Colonic mucosa (tissue), 4 donors: ENCODE measurements around the gene ANAPC10. TPM values are rescaled to one million over a fixed set of nuclear protein-coding genes. Genes with fewer than 3 reads are reported as not detected.

Source experiments
- DNase-seq: peaks from one replicate; pipeline ENCODE4 v3.0.0-alpha.2; 2020
- H3K27ac ChIP-seq: fragments of 200-600 bp; one replicate; pipeline ENCODE4 v1.8.0; 2021
- H3K27me3 ChIP-seq: fragments of 200-600 bp; one replicate; pipeline ENCODE4 v1.8.0; 2021
- H3K36me3 ChIP-seq: fragments of 200-600 bp; one replicate; pipeline ENCODE4 v1.8.0; 2021
- H3K4me1 ChIP-seq: fragments of 200-600 bp; one replicate; pipeline ENCODE4 v1.8.0; 2021; ENCODE audit warnings: mild to moderate bottlenecking
- H3K4me3 ChIP-seq: fragments of 200-600 bp; one replicate; pipeline ENCODE4 v1.8.0; 2021
- H3K9ac ChIP-seq, 2 donors: one replicate each; pipeline ENCODE4 v1.7.0; 2013; ENCODE audit warnings: control low read depth in 2 of 2, low read depth in 2 of 2, low read length in 2 of 2
- H3K9me3 ChIP-seq: fragments of 200-600 bp; one replicate; pipeline ENCODE4 v1.8.0; 2021
- CTCF ChIP-seq: fragments of 200-600 bp; IDR thresholded peaks from one replicate; pipeline ENCODE4 v1.8.0; 2022; ENCODE audit warnings: antibody characterized with exemption, mild to moderate bottlenecking
- intact Hi-C: fragments of 100-400 bp; cut with DNase I; formaldehyde crosslinking; loops from one replicate; pipeline ENCODE4 v1.14.1; 2022
- total RNA-seq, 2 donors: library from RNA; stranded (reverse); fragmentation: NEBNext Ultra II Directional in 1 of 2; extraction: Animal tissue kit (Norgen Biotek cat#: 25700) in 1 of 2; gene quantifications; one replicate each; pipeline ENCODE4 v1.2.1, GENCODE V29; 2021
- donor health status: healthy.
- donor health status: DM: no; HTN: no; CAD: no.
- donor health status: DM: no; HTN: no; CAD: no.

ANAPC10 gene
- total RNA-seq, 2 donors from 2014 or later, result 12.7 to 12.8 TPM

- Histone ChIP-seq H3K27ac (no peak overlapping the region), H3K27me3 (no peaks in the 10 kb centered on the region), H3K9me3 (no peaks in the 10 kb centered on the region), H3K4me3 (no peak overlapping the region), H3K9ac (no peak overlapping the region), H3K36me3 (no peaks in the 10 kb centered on the region), H3K4me1 (peaks cover 7% of the 10 kb centered on the region)
- intact Hi-C loops, result no loop called here
- TF ChIP-seq CTCF, result no peak
- DNase-seq, result no peak
Measured at GRCh38 chr4:145093638-145094037, 4.4 kb downstream of the ANAPC10 start.

- Histone ChIP-seq H3K27ac (no peak overlapping the region), H3K4me3 (no peak overlapping the region), H3K27me3 (no peaks in the 10 kb centered on the region), H3K9ac (no peak overlapping the region), H3K9me3 (no peaks in the 10 kb centered on the region), H3K4me1 (no peaks in the 10 kb centered on the region), H3K36me3 (no peaks in the 10 kb centered on the region)
- TF ChIP-seq CTCF, result no peak
- intact Hi-C loops, result no loop called here
- DNase-seq, result no peak
Measured at GRCh38 chr4:145090380-145090779, 7.6 kb downstream of the ANAPC10 start.

GRCh38 chr4:145083891-145084605 is 13.9 kb downstream of the ANAPC10 start:
- Histone ChIP-seq H3K4me3 (no peak overlapping the region), H3K9ac (no peak overlapping the region), H3K9me3 (no peaks in the 10 kb centered on the region), H3K27ac (no peak overlapping the region), H3K4me1 (no peaks in the 10 kb centered on the region), H3K36me3 (no peaks in the 10 kb centered on the region), H3K27me3 (no peaks in the 10 kb centered on the region)
- no peak for TF ChIP-seq CTCF
- no peak for DNase-seq
- intact Hi-C loops, result no loop called here

- Histone ChIP-seq H3K36me3 (no peaks in the 10 kb centered on the region), H3K9ac (no peak overlapping the region), H3K27me3 (no peaks in the 10 kb centered on the region), H3K27ac (no peak overlapping the region), H3K4me1 (no peaks in the 10 kb centered on the region), H3K4me3 (no peak overlapping the region), H3K9me3 (no peaks in the 10 kb centered on the region)
- no peak for DNase-seq
- TF ChIP-seq CTCF, result no peak
- intact Hi-C loops, result no loop called here
Measured at GRCh38 chr4:145081756-145082155, 16.2 kb downstream of the ANAPC10 start.

GRCh38 chr4:145076469-145076855 is 21.5 kb downstream of the ANAPC10 start:
- intact Hi-C loops, result no loop called here
- H3K4me3 ChIP-seq, result no peak overlapping the region
- no peaks in the 10 kb centered on the region for H3K4me1 ChIP-seq
- no peak overlapping the region for H3K27ac ChIP-seq
- no peak for DNase-seq
- TF ChIP-seq CTCF, result no peak
- H3K9ac ChIP-seq, result no peak overlapping the region
- no peaks in the 10 kb centered on the region for H3K9me3 ChIP-seq
- H3K36me3 ChIP-seq, result no peaks in the 10 kb centered on the region
- H3K27me3 ChIP-seq, result no peaks in the 10 kb centered on the region
